GM12801 (cell line): Measurements from ENCODE around the gene EYS.

Source experiments
- TF ChIP-seq, protein P1 (sequence below): IDR thresholded peaks from one replicate; pipeline ENCODE4 v1.5.1; 2011; ENCODE audit warnings: control low read depth; ENCODE audit not compliant: insufficient read length; ENCODE audit errors: extremely low read depth

EYS gene

DNA sequence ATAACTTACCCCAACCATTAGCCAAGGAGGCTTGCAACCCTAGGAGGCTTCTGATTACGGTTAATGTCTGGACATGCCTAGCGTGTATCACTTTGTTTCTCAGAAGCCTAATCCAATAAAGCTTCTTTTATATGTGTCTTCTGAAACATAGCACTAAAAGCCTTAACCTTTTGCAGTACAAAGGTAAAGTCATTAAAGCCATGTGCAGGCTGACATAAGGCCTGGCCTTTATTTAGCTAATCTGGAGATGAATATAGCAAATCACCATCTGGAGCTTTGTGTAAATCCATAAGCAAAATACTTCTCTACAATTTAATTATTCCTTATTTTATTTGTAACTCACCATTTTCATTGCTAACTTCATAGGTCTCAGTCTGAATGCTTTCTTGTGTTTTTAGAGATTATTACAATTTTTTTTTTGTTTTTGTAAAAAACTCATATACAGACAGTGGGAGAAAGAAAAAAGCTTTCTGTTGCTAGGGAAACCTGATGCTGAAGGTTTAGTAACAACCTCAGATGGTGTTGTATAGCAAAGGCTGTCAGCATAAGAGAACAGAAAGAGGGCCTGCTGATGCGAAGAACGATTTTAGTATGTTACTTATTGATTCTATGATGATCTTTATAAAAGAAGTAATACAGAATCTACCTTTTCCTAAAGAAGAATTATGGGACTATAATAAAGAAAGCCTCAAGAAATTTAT, at the start of gene EYS:
Gene EYS (minus strand): TSS at position 101 of the 701 bp plus-strand sequence. CDS start 211,816 bp downstream, outside the sequence.
- TF ChIP-seq, protein P1, sequence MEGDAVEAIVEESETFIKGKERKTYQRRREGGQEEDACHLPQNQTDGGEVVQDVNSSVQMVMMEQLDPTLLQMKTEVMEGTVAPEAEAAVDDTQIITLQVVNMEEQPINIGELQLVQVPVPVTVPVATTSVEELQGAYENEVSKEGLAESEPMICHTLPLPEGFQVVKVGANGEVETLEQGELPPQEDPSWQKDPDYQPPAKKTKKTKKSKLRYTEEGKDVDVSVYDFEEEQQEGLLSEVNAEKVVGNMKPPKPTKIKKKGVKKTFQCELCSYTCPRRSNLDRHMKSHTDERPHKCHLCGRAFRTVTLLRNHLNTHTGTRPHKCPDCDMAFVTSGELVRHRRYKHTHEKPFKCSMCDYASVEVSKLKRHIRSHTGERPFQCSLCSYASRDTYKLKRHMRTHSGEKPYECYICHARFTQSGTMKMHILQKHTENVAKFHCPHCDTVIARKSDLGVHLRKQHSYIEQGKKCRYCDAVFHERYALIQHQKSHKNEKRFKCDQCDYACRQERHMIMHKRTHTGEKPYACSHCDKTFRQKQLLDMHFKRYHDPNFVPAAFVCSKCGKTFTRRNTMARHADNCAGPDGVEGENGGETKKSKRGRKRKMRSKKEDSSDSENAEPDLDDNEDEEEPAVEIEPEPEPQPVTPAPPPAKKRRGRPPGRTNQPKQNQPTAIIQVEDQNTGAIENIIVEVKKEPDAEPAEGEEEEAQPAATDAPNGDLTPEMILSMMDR, result no peak

DNA sequence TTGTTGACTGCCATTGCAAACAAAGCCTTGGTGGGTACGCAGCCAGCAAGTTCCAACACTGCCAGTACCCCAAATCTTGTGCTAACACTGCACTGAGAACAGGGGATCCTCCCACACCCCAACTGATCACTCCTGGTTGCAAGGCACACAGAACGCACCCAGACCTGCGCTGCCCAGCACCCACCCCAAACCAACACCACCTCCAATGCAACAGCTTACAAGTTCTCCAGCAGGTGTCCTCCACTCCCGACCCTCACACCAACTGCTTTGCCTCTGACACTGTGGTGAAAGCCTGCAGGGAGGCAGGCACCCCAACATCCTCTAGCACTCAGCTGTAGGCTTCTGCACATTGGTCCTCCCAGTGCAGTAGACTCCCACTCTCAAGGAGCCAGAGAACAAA, 39.3 kb upstream of the EYS start:
- TF ChIP-seq, protein P1, result no peak

DNA sequence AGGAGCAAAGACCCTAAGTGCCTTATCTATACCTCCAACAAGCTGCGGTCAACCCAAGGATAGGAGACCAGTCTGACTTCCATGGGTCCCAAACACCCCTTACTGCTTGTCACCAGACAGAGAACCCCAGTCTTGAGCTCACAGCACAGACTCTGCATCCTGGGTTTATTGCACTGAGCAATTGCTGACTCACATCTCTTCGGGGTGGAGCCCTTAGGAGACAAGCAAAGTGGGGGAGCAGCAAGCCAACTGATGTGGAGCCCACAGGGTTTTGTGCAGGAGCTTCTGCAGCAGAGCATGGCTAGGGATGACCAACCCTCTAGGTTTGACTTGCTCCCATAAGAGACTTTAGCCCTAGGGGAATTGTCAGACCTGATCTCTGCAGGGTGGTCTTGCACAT, 38.6 kb upstream of the EYS start:
- TF ChIP-seq, protein P1, result no peak

DNA sequence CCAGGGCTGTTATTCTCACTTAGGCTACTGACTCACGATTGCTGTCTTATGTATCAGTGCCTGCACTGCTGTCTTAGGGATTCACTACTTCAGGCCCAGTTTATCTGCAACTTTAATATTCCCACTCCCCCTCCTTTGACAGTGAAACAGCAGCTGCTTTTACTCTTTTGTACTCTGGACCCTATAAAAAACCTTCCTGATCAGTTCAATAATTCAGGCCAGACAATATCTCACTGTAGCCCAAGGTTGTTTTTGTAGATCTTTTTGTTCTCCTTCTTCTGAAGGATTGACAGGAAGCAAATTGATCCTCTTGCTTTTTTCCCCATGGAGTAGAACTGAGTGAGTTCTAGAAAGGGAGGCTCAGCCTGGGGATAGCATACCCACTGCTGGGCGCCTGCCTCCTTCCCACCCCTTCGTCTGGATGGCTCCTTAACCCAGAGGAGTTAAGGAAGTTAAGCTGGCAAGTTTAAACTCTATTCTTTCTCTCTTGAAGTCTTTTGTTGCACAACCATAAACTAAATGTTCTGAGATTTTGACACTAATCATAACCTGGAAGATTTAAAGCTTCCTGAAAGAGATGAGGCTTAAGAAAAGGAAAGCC, 22.0 kb upstream of the EYS start:
- TF ChIP-seq, protein P1, result no peak

DNA sequence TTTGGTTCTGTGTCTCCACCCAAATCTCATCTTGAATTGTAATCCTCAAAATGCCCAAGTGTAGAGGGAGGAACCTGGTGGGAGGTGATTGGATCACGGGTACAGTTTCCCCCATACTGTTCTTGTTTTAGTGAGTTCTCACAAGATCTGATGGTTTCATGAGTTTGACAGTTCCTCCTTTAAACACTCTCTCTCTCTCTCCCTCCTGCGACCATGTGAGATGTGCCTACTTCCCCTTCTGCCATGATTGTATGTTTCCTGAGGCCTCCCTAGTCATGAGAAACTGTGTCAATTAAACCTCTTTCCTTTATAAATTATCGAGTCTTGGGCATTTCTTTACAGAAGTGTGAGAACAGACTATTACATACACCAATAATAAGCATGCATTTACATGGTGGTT, 12.1 kb upstream of the EYS start:
- TF ChIP-seq, protein P1, result no peak

DNA sequence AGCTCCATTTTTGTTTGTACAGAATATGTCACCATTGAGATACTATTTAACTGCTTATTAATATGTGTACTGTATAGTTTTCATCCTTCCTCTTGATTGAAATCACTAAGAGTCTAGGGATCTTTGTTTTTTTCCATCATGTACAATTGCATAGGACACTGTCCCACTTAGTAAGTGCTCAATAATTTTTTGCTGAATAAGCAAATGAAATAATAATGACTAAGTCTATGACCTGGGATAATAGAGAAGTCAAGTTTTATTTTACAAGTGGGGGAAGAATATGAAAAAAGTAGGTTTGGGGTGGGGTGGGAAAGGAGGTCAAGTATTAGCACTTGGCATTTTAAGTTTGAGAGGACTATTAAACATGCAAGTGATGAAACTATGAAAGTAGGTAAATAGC, 4.5 kb upstream of the EYS start:
- TF ChIP-seq, protein P1, result no peak

DNA sequence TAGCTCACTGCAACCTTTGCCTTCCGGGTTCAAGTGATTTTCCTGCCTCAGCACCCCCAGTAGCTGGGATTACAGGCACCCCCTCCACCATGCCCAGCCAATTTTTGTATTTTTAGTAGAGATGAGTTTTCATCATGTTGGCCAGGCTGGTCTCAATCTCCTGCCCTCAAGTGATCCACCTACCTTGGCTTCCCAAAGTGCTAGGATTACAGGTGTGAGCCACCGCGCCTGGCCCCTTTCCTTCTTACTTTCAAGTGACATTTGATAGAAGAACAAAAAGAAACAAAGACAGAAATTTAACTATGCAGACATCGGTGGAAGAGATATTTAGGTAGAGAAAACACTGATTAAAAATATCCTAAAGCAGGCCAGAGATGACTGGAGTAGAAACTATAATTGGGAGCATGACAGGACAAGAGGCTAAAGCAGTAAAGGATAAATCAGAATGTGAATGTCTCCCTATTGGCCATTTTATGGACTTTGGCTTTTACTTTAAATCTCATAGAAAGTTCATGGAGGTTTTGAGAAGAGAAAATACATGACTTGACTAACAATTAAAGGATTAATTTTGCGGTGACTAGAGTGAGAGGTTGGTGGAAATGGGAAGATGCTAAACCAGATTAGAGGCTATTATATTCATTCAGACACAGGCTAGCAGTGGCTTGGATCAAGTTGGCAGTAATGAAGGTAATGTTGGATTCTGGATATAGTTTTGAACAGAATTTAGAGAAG, 2.2 kb upstream of the EYS start:
- TF ChIP-seq, protein P1, result no peak
